HG03097 (cell line): Measurements from ENCODE around the gene PTPRG.

ENCODE experiments used
- ATAC-seq: cut with Tn5 transposase; IDR thresholded peaks from one replicate; pipeline ENCODE4 v1.9.1; 2021; ENCODE audit not compliant: unreplicated experiment, low FRiP score

PTPRG gene

GRCh38 chr3:61783993-61784718, 222.8 kb downstream of the PTPRG start:
- ATAC-seq, result no peak

- no peak for ATAC-seq
Measured at GRCh38 chr3:61788623-61789507, 227.5 kb downstream of the PTPRG start.

- no peak for ATAC-seq
Measured at GRCh38 chr3:61789861-61790260, 228.5 kb downstream of the PTPRG start.

- no peak for ATAC-seq
Measured at GRCh38 chr3:61790411-61790810, 229.0 kb downstream of the PTPRG start.

GRCh38 chr3:61793056-61793455, 231.7 kb downstream of the PTPRG start:
- no peak for ATAC-seq

- no peak for ATAC-seq
Measured at GRCh38 chr3:61793521-61793920, 232.2 kb downstream of the PTPRG start.

GRCh38 chr3:61794341-61794740, 233.0 kb downstream of the PTPRG start:
- ATAC-seq, result no peak

GRCh38 chr3:61794961-61795360, 233.6 kb downstream of the PTPRG start:
- ATAC-seq, result no peak

GRCh38 chr3:61796088-61796680, 234.8 kb downstream of the PTPRG start:
- ATAC-seq, result no peak

GRCh38 chr3:61796911-61797310, 235.5 kb downstream of the PTPRG start:
- ATAC-seq, result no peak

- no peak for ATAC-seq
Measured at GRCh38 chr3:61802772-61803171, 241.4 kb downstream of the PTPRG start.

- ATAC-seq, result no peak
Measured at GRCh38 chr3:61803983-61804382, 242.6 kb downstream of the PTPRG start.

GRCh38 chr3:61804782-61805181, 243.4 kb downstream of the PTPRG start:
- no peak for ATAC-seq

GRCh38 chr3:61805510-61806080, 244.2 kb downstream of the PTPRG start:
- no peak for ATAC-seq

- ATAC-seq, result no peak
Measured at GRCh38 chr3:61806810-61807209, 245.4 kb downstream of the PTPRG start.

GRCh38 chr3:61807865-61808276, 246.5 kb downstream of the PTPRG start:
- ATAC-seq, result no peak

GRCh38 chr3:61808526-61808925, 247.2 kb downstream of the PTPRG start:
- ATAC-seq, result no peak

- ATAC-seq, result no peak
Measured at GRCh38 chr3:61808999-61809398, 247.6 kb downstream of the PTPRG start.

GRCh38 chr3:61809879-61810278, 248.5 kb downstream of the PTPRG start:
- no peak for ATAC-seq

GRCh38 chr3:61810953-61811497, 249.7 kb downstream of the PTPRG start:
- no peak for ATAC-seq

GRCh38 chr3:61811652-61812051, 250.3 kb downstream of the PTPRG start:
- no peak for ATAC-seq
